Measurements from ENCODE around the gene CRACR2A. TPM values are rescaled to one million over a fixed set of nuclear protein-coding genes. Genes with fewer than 3 reads are reported as not detected.

The CRACR2A gene
- total RNA-seq, 2 donors from 2014 or later = 1.1 to 4.7 TPM

DNA sequence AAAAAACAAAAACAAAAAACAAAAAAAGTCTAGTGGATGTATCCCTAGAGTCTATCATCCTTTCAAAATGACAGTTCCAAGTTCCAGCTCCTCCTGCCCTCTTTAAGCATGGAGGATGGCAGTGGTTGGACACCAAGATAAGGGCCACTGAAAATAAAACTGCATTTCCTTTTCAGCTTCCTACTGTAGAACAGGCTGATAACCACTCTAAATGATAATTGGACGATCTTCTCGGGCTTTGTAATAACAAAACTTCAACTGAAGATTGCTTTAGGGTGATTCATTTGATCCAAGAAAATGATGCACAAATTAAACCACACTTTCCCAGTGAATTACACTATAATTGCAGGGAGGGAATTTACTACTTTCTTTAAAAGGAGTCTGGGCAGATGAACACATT lies 42.2 kb upstream of the CRACR2A start:
- no peak overlapping the region for H3K27ac ChIP-seq (ENCODE audit: low read depth, low read length)
- Mint-ChIP-seq H3K36me3 (ENCODE audit: low read depth) (peaks cover 18% of the 10 kb centered on the region), H3K4me3 (no peak overlapping the region), H3K9me3 (no peaks in the 10 kb centered on the region), H3K4me1 (no peaks in the 10 kb centered on the region), H3K27ac (no peak overlapping the region), H3K27me3 (ENCODE audit: insufficient read depth) (no peaks in the 10 kb centered on the region)
- DNase-seq = no peak
- TF ChIP-seq, protein P1, sequence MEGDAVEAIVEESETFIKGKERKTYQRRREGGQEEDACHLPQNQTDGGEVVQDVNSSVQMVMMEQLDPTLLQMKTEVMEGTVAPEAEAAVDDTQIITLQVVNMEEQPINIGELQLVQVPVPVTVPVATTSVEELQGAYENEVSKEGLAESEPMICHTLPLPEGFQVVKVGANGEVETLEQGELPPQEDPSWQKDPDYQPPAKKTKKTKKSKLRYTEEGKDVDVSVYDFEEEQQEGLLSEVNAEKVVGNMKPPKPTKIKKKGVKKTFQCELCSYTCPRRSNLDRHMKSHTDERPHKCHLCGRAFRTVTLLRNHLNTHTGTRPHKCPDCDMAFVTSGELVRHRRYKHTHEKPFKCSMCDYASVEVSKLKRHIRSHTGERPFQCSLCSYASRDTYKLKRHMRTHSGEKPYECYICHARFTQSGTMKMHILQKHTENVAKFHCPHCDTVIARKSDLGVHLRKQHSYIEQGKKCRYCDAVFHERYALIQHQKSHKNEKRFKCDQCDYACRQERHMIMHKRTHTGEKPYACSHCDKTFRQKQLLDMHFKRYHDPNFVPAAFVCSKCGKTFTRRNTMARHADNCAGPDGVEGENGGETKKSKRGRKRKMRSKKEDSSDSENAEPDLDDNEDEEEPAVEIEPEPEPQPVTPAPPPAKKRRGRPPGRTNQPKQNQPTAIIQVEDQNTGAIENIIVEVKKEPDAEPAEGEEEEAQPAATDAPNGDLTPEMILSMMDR (conservative IDR thresholded peaks at IDR 0.05) = no peak
- H3K4me1 ChIP-seq (ENCODE audit: control insufficient read depth, insufficient read depth, low read length) = no peaks in the 10 kb centered on the region
- H3K9me3 ChIP-seq (ENCODE audit: control insufficient read depth, low read length) = peaks cover 10% of the 10 kb centered on the region
- H3K9ac ChIP-seq (ENCODE audit: extremely low read depth, low read length, poor library complexity, severe bottlenecking) = no peak overlapping the region
- 73 to 94% methylated on average over 2 of the region's 2 CpGs for WGBS, 2 experiments (ENCODE audit: insufficient coverage in 1 of 2, insufficient read length in 1 of 2)
- H3K27me3 ChIP-seq (ENCODE audit: control insufficient read depth, insufficient read depth, low read length, poor library complexity, severe bottlenecking) = no peaks in the 10 kb centered on the region
- H3K36me3 ChIP-seq (ENCODE audit: control insufficient read depth, insufficient read depth, low read length) = peaks cover 13% of the 10 kb centered on the region
- H3K4me3 ChIP-seq (ENCODE audit: low read length) = no peak overlapping the region

DNA sequence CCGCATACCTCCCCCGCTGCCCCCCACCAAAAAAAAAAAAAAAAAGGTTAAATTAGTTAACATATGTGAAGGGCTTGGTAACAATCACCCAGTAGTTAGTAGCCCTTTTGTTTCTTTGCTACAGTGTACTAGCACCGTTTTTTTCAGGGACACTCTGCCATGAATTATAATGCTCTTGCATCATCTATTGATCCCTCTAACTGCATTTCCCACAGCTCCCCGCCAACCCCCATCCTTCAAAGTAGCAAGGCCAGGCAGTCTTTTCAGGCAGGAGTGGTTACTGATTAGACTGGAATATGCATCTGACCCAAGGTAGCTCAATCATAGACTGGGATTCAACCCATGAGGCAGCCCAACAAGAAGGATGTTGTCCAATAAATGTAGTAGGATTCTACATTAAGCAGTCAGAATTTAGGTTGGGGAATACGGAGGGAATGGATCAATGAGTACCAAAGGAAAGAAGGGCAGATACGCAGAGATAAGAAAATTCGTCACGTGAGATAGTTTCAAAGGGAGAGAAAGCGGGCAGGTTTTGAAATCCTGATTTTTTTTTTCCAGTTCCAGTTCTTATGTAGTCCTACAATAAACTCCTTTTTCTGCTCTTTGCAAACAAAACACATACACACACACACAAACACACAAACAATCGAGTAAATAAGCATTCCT lies 39.8 kb upstream of the CRACR2A start:
- Mint-ChIP-seq H3K9me3 (peaks cover 12% of the 10 kb centered on the region), H3K27me3 (ENCODE audit: insufficient read depth) (no peaks in the 10 kb centered on the region), H3K4me1 (no peaks in the 10 kb centered on the region), H3K27ac (no peak overlapping the region), H3K4me3 (no peak overlapping the region), H3K36me3 (ENCODE audit: low read depth) (peaks cover 11% of the 10 kb centered on the region)
- Histone ChIP-seq H3K9me3 (ENCODE audit: control insufficient read depth, low read length) (peaks cover 9% of the 10 kb centered on the region), H3K4me3 (ENCODE audit: low read length) (no peak overlapping the region), H3K27me3 (ENCODE audit: control insufficient read depth, insufficient read depth, low read length, poor library complexity, severe bottlenecking) (no peaks in the 10 kb centered on the region), H3K27ac (ENCODE audit: low read depth, low read length) (no peak overlapping the region), H3K4me1 (ENCODE audit: control insufficient read depth, insufficient read depth, low read length) (no peaks in the 10 kb centered on the region), H3K36me3 (ENCODE audit: control insufficient read depth, insufficient read depth, low read length) (peaks cover 2% of the 10 kb centered on the region), H3K9ac (ENCODE audit: extremely low read depth, low read length, poor library complexity, severe bottlenecking) (no peak overlapping the region)
- WGBS, 2 experiments (ENCODE audit: insufficient coverage in 1 of 2, insufficient read length in 1 of 2) = 88 to 100% methylated on average over 1 to 10 of the region's 10 CpGs
- TF ChIP-seq, protein P1 (conservative IDR thresholded peaks at IDR 0.05) = no peak
- no peak for DNase-seq

DNA sequence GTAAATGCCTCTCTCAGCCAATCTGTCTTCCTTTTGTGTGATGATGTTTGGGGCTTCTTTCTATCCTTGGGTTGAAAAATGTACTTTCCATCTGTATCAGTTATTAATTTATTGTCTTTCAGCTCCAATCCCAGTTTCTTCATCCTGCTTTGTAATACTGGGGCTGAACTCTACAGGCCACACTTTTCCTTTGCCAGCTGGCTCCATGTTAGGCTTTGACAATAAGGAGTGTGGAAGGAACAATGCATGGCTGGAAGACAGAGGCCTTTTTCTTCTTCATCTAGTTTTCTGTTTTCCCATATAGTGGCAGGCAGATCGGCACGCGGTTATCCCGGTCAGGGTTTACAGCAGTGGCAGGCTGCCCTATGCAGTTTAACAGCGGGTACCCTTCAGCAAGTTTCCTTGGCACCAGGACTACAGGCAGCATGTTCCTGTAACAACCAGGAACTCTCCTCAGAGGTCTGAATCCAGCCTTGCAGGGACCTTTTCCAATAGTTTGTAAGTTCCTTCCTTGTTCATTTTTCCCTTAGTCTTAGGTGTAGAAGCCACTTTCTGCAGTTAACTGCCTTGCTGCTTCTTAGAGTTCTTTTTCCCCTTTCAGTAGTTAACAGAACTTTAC lies 38.5 kb upstream of the CRACR2A start:
- H3K9ac ChIP-seq (ENCODE audit: extremely low read depth, low read length, poor library complexity, severe bottlenecking) = no peak overlapping the region
- no peaks in the 10 kb centered on the region for H3K36me3 ChIP-seq (ENCODE audit: control insufficient read depth, insufficient read depth, low read length)
- no peaks in the 10 kb centered on the region for H3K27me3 Mint-ChIP-seq (ENCODE audit: insufficient read depth)
- no peak overlapping the region for H3K4me3 Mint-ChIP-seq
- TF ChIP-seq, protein P1 (conservative IDR thresholded peaks at IDR 0.05) = no peak
- peaks cover 26% of the 10 kb centered on the region for H3K9me3 Mint-ChIP-seq
- no peaks in the 10 kb centered on the region for H3K4me1 ChIP-seq (ENCODE audit: control insufficient read depth, insufficient read depth, low read length)
- H3K27me3 ChIP-seq (ENCODE audit: control insufficient read depth, insufficient read depth, low read length, poor library complexity, severe bottlenecking) = no peaks in the 10 kb centered on the region
- WGBS, 2 experiments (ENCODE audit: insufficient coverage in 1 of 2, insufficient read length in 1 of 2) = 96 to 100% methylated on average over 1 to 5 of the region's 5 CpGs
- H3K4me1 Mint-ChIP-seq = no peaks in the 10 kb centered on the region
- peak overlapping the region; percentile 36 for H3K27ac ChIP-seq (ENCODE audit: low read depth, low read length)
- no peak overlapping the region for H3K4me3 ChIP-seq (ENCODE audit: low read length)
- H3K27ac Mint-ChIP-seq = no peak overlapping the region
- peaks cover 9% of the 10 kb centered on the region for H3K9me3 ChIP-seq (ENCODE audit: control insufficient read depth, low read length)
- peaks cover 20% of the 10 kb centered on the region for H3K36me3 Mint-ChIP-seq (ENCODE audit: low read depth)
- no peak for DNase-seq

Measured in endodermal cell (in vitro differentiated cells).